ENCODE results near the gene PLET1. TPM values are rescaled to one million over a fixed set of nuclear protein-coding genes. Genes with fewer than 3 reads are reported as not detected.

The PLET1 gene
- total RNA-seq, 1 experiment from 2014 or later: not detected

DNA sequence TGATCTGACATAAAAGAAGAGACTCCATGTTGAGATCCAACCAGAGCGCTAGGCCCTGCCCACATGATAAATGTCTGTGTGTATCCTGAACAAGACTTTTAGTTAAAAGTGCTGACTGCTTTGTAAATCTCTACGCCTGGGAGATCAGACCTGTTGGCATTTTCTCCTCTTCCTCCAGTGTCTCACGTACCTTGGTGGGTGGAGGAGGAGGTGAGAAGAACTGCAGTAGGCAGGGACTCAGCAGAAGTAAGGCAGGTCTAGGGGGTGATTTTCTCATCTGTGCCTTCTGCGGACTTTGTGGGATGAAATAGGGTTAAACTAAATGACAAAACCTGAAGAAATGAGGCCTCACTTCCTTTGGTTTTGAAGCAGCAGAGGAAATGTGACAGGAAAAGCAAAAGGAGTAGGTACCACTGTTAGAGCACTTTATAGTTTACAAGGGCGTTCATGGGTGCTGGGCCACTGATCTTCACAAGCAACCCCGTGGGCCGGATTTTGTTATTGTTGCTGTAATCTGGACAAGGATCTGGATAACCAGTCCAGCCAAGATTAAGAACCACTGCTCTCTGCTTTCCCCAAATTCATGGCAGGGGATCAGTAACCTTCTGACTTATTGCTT lies 36.7 kb upstream of the PLET1 start:
- no peak overlapping the region for H3K14ac ChIP-seq (ENCODE audit: insufficient read depth, low read length)
- no peak overlapping the region for H2BK15ac ChIP-seq (ENCODE audit: low read depth, low read length)
- H3K4me1 ChIP-seq (ENCODE audit: insufficient read depth, low read length): no peaks in the 10 kb centered on the region; the same call in 1 of the 2 replicates
- H3K36me3 Mint-ChIP-seq (ENCODE audit: insufficient read depth in 1 of 3, low read depth in 3 of 3): no peaks in the 10 kb centered on the region
- H3K4ac ChIP-seq (ENCODE audit: low read depth, low read length): no peak overlapping the region
- no peak overlapping the region for H3K56ac ChIP-seq (ENCODE audit: insufficient read length, low read depth, low read length)
- H3K9ac ChIP-seq (ENCODE audit: extremely low read depth, insufficient read length, low read length): no peak overlapping the region
- H3K27ac Mint-ChIP-seq: no peak overlapping the region
- no peak overlapping the region for H3K4me3 Mint-ChIP-seq
- no peaks in the 10 kb centered on the region; the same call in none of the 2 replicates for H3K27me3 Mint-ChIP-seq (ENCODE audit: low read depth)
- no peak overlapping the region for H3K23ac ChIP-seq (ENCODE audit: insufficient read length, low read depth, low read length)
- H3K9me3 ChIP-seq (ENCODE audit: control insufficient read depth, low read depth, low read length): no peaks in the 10 kb centered on the region
- H2BK5ac ChIP-seq (ENCODE audit: insufficient read length, low read length): no peak overlapping the region
- no peak overlapping the region for H4K5ac ChIP-seq (ENCODE audit: insufficient read length, low read depth, low read length)
- H3T11ph ChIP-seq (ENCODE audit: low read length): no peak overlapping the region
- H2AFZ ChIP-seq (ENCODE audit: low read length): no peak overlapping the region
- no peak overlapping the region for H3K18ac ChIP-seq (ENCODE audit: insufficient read length, low read depth, low read length)
- H3K79me1 ChIP-seq (ENCODE audit: insufficient read depth, low read depth, low read length, poor library complexity, severe bottlenecking): no peaks in the 10 kb centered on the region
- no CpG with 5 or more reads among the region's 7 CpGs for WGBS (ENCODE audit: extremely low coverage, insufficient read length, low lambda C conversion rate)
- H2AK5ac ChIP-seq (ENCODE audit: insufficient read length, low read length): no peak overlapping the region
- H3K23me2 ChIP-seq (ENCODE audit: insufficient read length, low read depth, low read length, poor library complexity, severe bottlenecking): no peaks in the 10 kb centered on the region
- H3K4me2 ChIP-seq (ENCODE audit: insufficient read depth, insufficient read length, low read length): no peak overlapping the region
- no peaks in the 10 kb centered on the region for H3K79me2 ChIP-seq (ENCODE audit: insufficient read depth, low read length)
- no peak overlapping the region for H2BK120ac ChIP-seq (ENCODE audit: low read depth, low read length, poor library complexity, severe bottlenecking)
- TF ChIP-seq, protein P1, sequence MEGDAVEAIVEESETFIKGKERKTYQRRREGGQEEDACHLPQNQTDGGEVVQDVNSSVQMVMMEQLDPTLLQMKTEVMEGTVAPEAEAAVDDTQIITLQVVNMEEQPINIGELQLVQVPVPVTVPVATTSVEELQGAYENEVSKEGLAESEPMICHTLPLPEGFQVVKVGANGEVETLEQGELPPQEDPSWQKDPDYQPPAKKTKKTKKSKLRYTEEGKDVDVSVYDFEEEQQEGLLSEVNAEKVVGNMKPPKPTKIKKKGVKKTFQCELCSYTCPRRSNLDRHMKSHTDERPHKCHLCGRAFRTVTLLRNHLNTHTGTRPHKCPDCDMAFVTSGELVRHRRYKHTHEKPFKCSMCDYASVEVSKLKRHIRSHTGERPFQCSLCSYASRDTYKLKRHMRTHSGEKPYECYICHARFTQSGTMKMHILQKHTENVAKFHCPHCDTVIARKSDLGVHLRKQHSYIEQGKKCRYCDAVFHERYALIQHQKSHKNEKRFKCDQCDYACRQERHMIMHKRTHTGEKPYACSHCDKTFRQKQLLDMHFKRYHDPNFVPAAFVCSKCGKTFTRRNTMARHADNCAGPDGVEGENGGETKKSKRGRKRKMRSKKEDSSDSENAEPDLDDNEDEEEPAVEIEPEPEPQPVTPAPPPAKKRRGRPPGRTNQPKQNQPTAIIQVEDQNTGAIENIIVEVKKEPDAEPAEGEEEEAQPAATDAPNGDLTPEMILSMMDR (conservative IDR thresholded peaks at IDR 0.05): no peak
- no peaks in the 10 kb centered on the region for H3K27me3 ChIP-seq (ENCODE audit: insufficient read depth, low read length)
- no peak overlapping the region for H4K8ac ChIP-seq (replicated peaks; ENCODE audit: insufficient read length, low read depth, low read length)
- no peak overlapping the region for H4K91ac ChIP-seq (ENCODE audit: insufficient read length, low read depth, low read length)
- H2BK20ac ChIP-seq (ENCODE audit: low read depth, low read length, poor library complexity, severe bottlenecking): no peak overlapping the region
- H3K4me1 Mint-ChIP-seq: peaks cover 24 to 25% of the 10 kb centered on the region in 2 experiments
- no peak for DNase-seq
- H3K27ac ChIP-seq (ENCODE audit: insufficient read length, low read depth, low read length): no peak overlapping the region
- no peaks in the 10 kb centered on the region for H3K9me3 Mint-ChIP-seq
- no peak overlapping the region for H2BK12ac ChIP-seq (ENCODE audit: insufficient read length, low read depth, low read length)
- H4K20me1 ChIP-seq (ENCODE audit: control insufficient read depth, insufficient read depth, insufficient read length): no peaks in the 10 kb centered on the region
